GM12801 (cell line): ENCODE measurements around the gene FNIP2.

Experiments
- CTCF ChIP-seq: IDR thresholded peaks from one replicate; pipeline ENCODE4 v1.5.1; 2011; ENCODE audit warnings: control low read depth; ENCODE audit not compliant: insufficient read length; ENCODE audit errors: extremely low read depth

The FNIP2 gene

DNA sequence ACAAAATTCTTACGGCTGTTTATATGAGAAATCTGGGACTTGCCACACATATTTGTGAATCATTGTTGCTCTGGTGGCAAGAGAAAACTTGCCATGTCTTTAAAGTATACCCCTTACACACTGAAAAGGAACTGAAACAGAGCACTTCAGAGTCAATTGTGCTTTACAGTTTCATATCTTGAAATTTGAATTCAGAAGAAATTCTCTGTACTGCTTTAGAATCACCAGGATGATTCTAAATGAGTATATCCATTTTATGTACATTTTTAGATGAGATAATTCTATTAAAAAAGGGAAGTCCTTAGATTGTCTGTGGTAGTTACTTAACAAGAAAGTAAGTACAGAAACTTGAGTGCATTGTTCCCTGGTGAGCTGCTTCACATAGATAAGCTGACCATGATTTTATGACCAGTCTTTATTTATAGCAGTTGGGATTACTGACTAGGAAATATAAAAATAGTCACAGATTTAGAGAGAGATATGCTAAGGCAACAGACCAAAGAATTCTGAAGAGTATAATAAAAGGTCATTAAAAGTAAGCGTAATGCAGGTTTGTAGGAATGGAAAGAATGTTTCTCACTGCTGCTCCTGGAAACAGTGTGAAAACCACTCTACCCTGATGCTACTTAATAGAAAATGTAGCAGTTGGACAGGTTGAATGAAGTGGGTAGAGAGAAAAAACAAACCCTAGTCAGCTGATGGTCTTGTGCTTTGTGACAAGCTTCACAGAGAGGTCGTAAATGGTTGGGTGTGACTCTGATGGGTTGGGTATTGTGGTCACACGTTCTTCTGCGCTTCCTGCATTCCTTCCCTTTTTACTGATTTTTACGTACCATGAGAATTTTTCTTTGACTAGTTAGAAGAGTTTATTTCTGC lies 41.0 kb downstream of the FNIP2 start:
- TF ChIP-seq CTCF: no peak

- TF ChIP-seq CTCF: no peak
These were observed 41.8 kb downstream of the FNIP2 start for GRCh38 chr4:158810487-158811215.

GRCh38 chr4:158811216-158811540 lies 42.4 kb downstream of the FNIP2 start:
- no peak for TF ChIP-seq CTCF

DNA sequence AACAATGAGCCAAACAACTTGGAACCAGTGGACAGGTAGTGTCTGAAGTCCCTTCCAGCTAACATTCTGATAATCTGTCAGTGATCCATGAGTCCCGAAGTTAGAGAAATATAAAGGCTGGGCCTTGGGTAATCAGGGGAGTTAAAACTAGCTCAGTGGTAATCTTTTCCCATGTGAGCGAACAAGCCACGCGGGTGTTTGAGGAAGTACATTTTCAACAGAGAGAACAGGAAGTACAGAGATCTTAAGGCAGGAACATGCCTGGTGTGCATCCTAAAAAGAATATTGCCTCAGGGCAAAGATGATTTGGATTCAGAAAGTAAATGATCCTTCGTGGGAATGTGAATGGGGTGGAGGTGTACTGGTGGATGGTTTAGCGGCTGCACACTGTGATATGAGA lies 42.9 kb downstream of the FNIP2 start:
- TF ChIP-seq CTCF: no peak

DNA sequence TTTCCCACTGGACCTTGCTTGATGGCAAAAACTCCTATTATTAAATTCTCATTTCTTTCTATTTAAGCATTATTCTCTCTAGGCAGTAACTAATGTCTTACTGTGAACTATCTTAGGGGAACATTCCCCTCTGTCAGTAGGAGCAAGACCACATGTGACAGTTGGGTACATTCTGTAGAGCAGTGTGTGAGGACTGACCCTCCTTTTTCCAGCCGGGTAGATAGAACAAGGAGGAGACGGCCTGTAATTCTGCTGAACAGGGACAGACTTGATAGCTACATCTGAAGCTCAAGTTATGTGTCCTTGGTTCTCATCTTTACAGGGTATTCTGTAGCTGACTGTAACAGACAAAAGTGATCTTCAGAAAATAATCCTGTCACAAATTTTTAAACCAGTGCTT lies 43.3 kb downstream of the FNIP2 start:
- TF ChIP-seq CTCF: no peak

- TF ChIP-seq CTCF: no peak
These were observed 43.7 kb downstream of the FNIP2 start for GRCh38 chr4:158812543-158812942.

DNA sequence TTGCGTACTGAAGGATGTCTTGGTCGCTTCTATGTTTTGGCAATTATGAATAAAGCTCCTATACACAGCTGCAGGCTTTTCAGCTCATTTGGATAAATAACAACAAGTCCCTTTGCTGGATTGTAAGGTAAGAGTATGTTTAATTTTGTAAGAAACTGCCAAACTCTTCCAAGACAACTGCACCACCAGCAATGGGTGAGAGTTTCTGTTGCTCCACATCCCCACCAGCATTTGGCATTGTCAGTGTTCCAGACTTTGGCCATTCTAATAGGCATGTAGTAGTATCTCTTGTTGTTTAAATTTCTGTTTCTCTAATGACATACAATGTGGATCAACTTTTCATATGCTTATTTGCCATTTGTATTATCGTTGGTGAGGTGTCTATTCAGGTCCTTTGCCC lies 44.3 kb downstream of the FNIP2 start:
- TF ChIP-seq CTCF: no peak
